Vagina (tissue), 2 donors: ENCODE results near the gene MTAP. TPM values are rescaled to one million over a fixed set of nuclear protein-coding genes. Genes with fewer than 3 reads are reported as not detected.

ENCODE experiments used
- DNase-seq, 2 donors: peaks; one replicate each; pipeline ENCODE4 v3.0.0-alpha.2; 2017; ENCODE audit errors: extremely low spot score in 2 of 2
- H3K27ac ChIP-seq: fragments of 200-600 bp; sonication (generic); one replicate; pipeline ENCODE4 v1.5.1; 2019
- H3K27me3 ChIP-seq: fragments of 200-600 bp; sonication (generic); one replicate; pipeline ENCODE4 v1.5.1; 2019
- H3K36me3 ChIP-seq, 2 donors: fragments of 200-600 bp; sonication (generic); one replicate each; pipeline ENCODE4 v1.5.1; 2017 to 2019
- H3K4me1 ChIP-seq: fragments of 200-600 bp; sonication (generic); one replicate; pipeline ENCODE4 v1.5.1; 2019
- H3K4me3 ChIP-seq, 2 donors: fragments of 200-600 bp; sonication (generic); 1 replicate in 1 of 2; 2 replicates in 1 of 2; pipeline ENCODE4 v1.5.1; 2016 to 2019
- H3K9me3 ChIP-seq: fragments of 200-600 bp; sonication (generic); one replicate; pipeline ENCODE4 v1.5.1; 2019
- POLR2A ChIP-seq, 2 donors: fragments of 450-650 bp; IDR thresholded peaks; one replicate each; pipeline ENCODE4 v1.6.1; 2017; ENCODE audit warnings: antibody characterized with exemption in 2 of 2, mild to moderate bottlenecking in 2 of 2, moderate library complexity in 2 of 2
- POLR2AphosphoS5 ChIP-seq, 2 donors: sonication (generic); formaldehyde crosslinking; IDR thresholded peaks; one replicate each; pipeline ENCODE4 v1.9.0; 2017; ENCODE audit warnings: antibody characterized with exemption in 2 of 2, mild to moderate bottlenecking in 2 of 2, low read depth in 1 of 2; ENCODE audit not compliant: insufficient read depth in 1 of 2
- intact Hi-C: fragments of 100-400 bp; cut with DNase I; formaldehyde crosslinking; loops from one replicate; pipeline ENCODE4 v1.15.1; 2023
- total RNA-seq: library from RNA; depleted of rRNA; stranded (reverse); fragments of >200 nt; gene quantifications from one replicate; pipeline ENCODE4 v1.2.3, GENCODE V29; 2016
- TF ChIP-seq, protein P1 (sequence below), 3 experiments: fragments of 450-650 bp in 2 of 3; fragments of 200-600 bp in 1 of 3; sonication (generic) in 1 of 3; IDR thresholded peaks; one replicate each; pipeline ENCODE4 v1.5.1; 2017 to 2019; ENCODE audit warnings: antibody characterized with exemption in 3 of 3, mild to moderate bottlenecking in 2 of 3, moderate library complexity in 2 of 3

Gene MTAP
- total RNA-seq, 1 donor from 2014 or later, result 19.9 TPM

DNA sequence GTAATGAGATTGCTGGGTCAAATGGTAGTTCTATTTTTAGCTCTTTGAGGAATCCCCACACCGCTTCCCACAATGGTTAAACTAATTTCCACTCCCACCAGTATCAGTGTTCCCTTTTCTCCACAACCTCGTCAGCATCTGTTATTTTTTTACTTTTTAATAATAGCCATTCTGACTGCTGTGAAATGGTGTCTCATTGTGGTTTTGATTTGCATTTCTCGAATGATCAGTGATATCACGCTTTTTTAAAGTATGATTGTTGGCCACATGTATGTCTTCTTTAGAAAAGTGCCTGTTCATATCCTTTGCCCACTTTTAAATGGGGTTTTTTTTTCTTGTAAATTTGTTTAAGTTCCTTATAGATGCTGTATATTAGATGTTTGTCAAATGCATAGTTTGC is 73.5 kb downstream of the MTAP start:
- Histone ChIP-seq H3K27ac (no peak overlapping the region), H3K9me3 (no peaks in the 10 kb centered on the region), H3K27me3 (no peaks in the 10 kb centered on the region), H3K36me3 (no peaks in the 10 kb centered on the region), H3K4me3 (no peak overlapping the region), H3K4me1 (no peaks in the 10 kb centered on the region)
- no peak for TF ChIP-seq POLR2AphosphoS5 (IDR thresholded peaks at IDR 0.05; ENCODE audit: insufficient read depth in 1 of 2, low read depth in 1 of 2)
- intact Hi-C loops, result no loop called here
- DNase-seq, result no peak

DNA sequence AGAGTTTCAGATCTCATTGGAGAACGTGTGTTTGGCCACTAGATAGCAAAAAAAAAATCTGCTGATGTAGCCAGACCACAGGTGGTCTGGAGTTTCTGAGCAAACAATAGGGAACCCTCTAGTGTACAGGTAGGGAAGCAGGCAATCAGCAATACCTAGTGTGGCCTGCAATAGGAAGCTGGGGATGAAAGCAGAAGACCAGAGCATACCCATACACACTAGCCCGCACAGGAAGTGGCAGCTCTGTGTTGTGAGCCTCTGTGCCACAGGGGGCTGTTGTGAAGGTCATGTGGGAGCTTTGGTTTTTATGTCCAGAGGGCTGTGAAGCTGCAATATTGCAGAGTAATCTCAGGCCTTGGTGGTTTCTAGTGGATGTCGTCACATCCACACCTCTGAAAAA is 81.2 kb downstream of the MTAP start:
- Histone ChIP-seq H3K27me3 (no peaks in the 10 kb centered on the region), H3K4me1 (no peaks in the 10 kb centered on the region), H3K9me3 (no peaks in the 10 kb centered on the region), H3K4me3 (no peak overlapping the region), H3K27ac (no peak overlapping the region), H3K36me3 (no peaks in the 10 kb centered on the region)
- intact Hi-C loops, result no loop called here
- DNase-seq, result no peak
- TF ChIP-seq POLR2A (IDR thresholded peaks at IDR 0.05) (no peak), POLR2AphosphoS5 (IDR thresholded peaks at IDR 0.05; ENCODE audit: insufficient read depth in 1 of 2, low read depth in 1 of 2) (no peak)
- TF ChIP-seq, protein P1, sequence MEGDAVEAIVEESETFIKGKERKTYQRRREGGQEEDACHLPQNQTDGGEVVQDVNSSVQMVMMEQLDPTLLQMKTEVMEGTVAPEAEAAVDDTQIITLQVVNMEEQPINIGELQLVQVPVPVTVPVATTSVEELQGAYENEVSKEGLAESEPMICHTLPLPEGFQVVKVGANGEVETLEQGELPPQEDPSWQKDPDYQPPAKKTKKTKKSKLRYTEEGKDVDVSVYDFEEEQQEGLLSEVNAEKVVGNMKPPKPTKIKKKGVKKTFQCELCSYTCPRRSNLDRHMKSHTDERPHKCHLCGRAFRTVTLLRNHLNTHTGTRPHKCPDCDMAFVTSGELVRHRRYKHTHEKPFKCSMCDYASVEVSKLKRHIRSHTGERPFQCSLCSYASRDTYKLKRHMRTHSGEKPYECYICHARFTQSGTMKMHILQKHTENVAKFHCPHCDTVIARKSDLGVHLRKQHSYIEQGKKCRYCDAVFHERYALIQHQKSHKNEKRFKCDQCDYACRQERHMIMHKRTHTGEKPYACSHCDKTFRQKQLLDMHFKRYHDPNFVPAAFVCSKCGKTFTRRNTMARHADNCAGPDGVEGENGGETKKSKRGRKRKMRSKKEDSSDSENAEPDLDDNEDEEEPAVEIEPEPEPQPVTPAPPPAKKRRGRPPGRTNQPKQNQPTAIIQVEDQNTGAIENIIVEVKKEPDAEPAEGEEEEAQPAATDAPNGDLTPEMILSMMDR (IDR thresholded peaks at IDR 0.05), result no peak

DNA sequence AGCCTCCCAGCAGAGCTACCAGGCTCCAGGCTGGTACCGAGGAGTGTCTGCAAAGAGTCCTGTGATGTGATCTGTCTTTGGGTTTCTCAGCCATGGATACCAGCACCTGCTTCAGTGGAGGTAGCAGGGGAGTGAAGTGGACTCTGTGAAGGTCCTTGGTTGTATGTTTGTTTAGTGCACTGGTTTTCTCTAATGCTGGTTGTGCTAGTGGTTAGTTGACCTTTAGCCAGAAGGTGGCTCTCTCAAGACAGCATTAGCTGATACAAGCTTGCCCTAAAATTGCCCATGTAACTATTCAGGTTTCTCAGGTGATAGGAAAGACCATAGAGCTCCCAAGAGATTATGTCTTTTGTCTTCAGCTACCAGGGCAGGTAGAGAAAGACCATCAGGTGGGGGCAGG is 87.2 kb downstream of the MTAP start:
- Histone ChIP-seq H3K9me3 (peaks cover 4% of the 10 kb centered on the region), H3K4me3 (no peak overlapping the region), H3K4me1 (no peaks in the 10 kb centered on the region), H3K27me3 (no peaks in the 10 kb centered on the region), H3K36me3 (peaks cover 0 to 16% of the 10 kb centered on the region in 2 donors), H3K27ac (no peak overlapping the region)
- no peak for DNase-seq
- no peak for TF ChIP-seq POLR2AphosphoS5 (IDR thresholded peaks at IDR 0.05; ENCODE audit: insufficient read depth in 1 of 2, low read depth in 1 of 2)
- TF ChIP-seq, protein P1 (IDR thresholded peaks at IDR 0.05), result no peak
- no peak for TF ChIP-seq POLR2A (IDR thresholded peaks at IDR 0.05)
- intact Hi-C loops, result no loop called here

DNA sequence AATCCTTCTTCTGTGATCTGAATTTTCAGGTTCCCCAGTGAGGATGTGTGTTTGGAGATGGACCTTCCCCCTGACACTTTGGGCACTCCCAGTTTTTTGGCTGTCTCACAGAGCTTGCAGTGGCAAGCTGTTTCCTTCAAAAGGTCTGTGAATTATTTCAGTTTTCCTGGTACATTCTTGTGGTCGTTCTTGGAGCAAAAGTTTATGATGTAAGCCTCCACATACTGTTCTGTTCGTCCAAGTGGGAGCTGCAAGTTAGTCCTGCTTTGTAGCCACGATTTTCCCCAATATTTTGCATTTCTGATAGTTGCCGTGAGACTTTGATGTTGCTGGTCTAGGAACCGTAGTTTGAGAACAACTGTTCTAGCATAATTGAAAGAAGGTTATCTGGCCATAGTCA is 88.3 kb downstream of the MTAP start:
- no peaks in the 10 kb centered on the region for H3K4me1 ChIP-seq
- H3K27me3 ChIP-seq, result no peaks in the 10 kb centered on the region
- DNase-seq, result no peak
- no peak overlapping the region for H3K4me3 ChIP-seq
- no peak for TF ChIP-seq POLR2AphosphoS5 (IDR thresholded peaks at IDR 0.05; ENCODE audit: insufficient read depth in 1 of 2, low read depth in 1 of 2)
- TF ChIP-seq, protein P1 (IDR thresholded peaks at IDR 0.05), result no peak
- TF ChIP-seq POLR2A (IDR thresholded peaks at IDR 0.05), result no peak
- H3K27ac ChIP-seq, result no peak overlapping the region
- intact Hi-C loops, result no loop called here
- H3K9me3 ChIP-seq, result peaks cover 4% of the 10 kb centered on the region
- H3K36me3 ChIP-seq, result peaks cover 0 to 16% of the 10 kb centered on the region in 2 donors

DNA sequence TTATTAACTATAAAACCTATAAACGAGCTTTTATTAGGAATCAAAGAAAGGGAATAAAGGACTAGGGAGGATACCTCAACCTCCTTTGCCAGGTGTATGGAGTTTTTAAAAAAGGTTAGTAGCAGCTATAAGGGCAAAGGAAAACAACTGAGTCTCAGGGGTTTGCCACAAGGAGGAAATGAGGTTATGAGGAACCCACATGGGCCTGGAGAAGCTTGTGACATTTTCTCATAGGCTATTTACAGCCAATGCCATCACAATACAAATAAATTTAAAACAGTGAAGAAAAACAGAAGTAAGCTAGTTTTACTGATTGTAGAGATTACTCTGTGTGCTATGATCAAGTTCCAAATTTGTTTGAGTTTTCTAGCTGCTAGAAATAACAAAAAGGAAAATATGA is 99.1 kb downstream of the MTAP start:
- H3K4me1 ChIP-seq, result no peaks in the 10 kb centered on the region
- H3K36me3 ChIP-seq, result no peaks in the 10 kb centered on the region
- no peak overlapping the region for H3K27ac ChIP-seq
- TF ChIP-seq, protein P1 (IDR thresholded peaks at IDR 0.05), result no peak
- TF ChIP-seq POLR2A (IDR thresholded peaks at IDR 0.05) (no peak), POLR2AphosphoS5 (IDR thresholded peaks at IDR 0.05; ENCODE audit: insufficient read depth in 1 of 2, low read depth in 1 of 2) (no peak)
- H3K9me3 ChIP-seq, result peaks cover 14% of the 10 kb centered on the region
- no peaks in the 10 kb centered on the region for H3K27me3 ChIP-seq
- intact Hi-C loops, result no loop called here
- no peak overlapping the region for H3K4me3 ChIP-seq
- no peak for DNase-seq
